H1 (cell line): ENCODE results near the gene RIPOR1. TPM values are rescaled to one million over a fixed set of nuclear protein-coding genes. Genes with fewer than 3 reads are reported as not detected.

ENCODE experiments used
- CTCF ChIA-PET: fragments of 300-600 bp; sonication (Branson Sonifier 250); formaldehyde crosslinking; loops from one replicate; lab custom pipeline; 2021; ENCODE audit not compliant: partially characterized antibody; lab: Charles Lee
- POLR2A ChIA-PET: fragments of 300-600 bp; sonication (Branson Sonifier 250); formaldehyde crosslinking; loops from one replicate; lab custom pipeline; 2021; ENCODE audit warnings: inconsistent platforms; ENCODE audit not compliant: partially characterized antibody; lab: Charles Lee
- DNase-seq, 2 experiments: peaks; one replicate each; pipeline versions ENCODE4 v3.0.0 to v3.0.0-alpha.2; 2010 to 2022; ENCODE audit warnings: low spot score in 2 of 2, low read depth in 1 of 2, mixed read lengths in 1 of 2
- FAIRE-seq: peaks from 2 replicates; lab custom pipeline; 2011; peaks lifted over from hg19 to GRCh38; lab: Jason Lieb, UNC
- H2AFZ ChIP-seq: 2 replicates; pipeline ENCODE4 v1.8.1; 2012; ENCODE audit warnings: low read length, inconsistent platforms
- H2AK5ac ChIP-seq: 2 replicates; pipeline ENCODE4 v1.6.1; 2013; ENCODE audit warnings: low read depth, low read length
- H2BK120ac ChIP-seq: replicated peaks from 2 replicates; pipeline ENCODE3; 2013; ENCODE audit warnings: low read depth, low read length, inconsistent platforms
- H2BK12ac ChIP-seq: 2 replicates; pipeline ENCODE4 v1.6.1; 2013; ENCODE audit warnings: low read depth, low read length
- H2BK15ac ChIP-seq: 2 replicates; pipeline ENCODE4 v1.6.1; 2013; ENCODE audit warnings: low read length
- H2BK20ac ChIP-seq: 2 replicates; pipeline ENCODE4 v1.6.1; 2013; ENCODE audit warnings: low read length
- H2BK5ac ChIP-seq: 2 replicates; pipeline ENCODE4 v1.6.1; 2013; ENCODE audit warnings: low read depth, low read length
- H3K14ac ChIP-seq: 2 replicates; pipeline ENCODE4 v1.6.1; 2013; ENCODE audit warnings: inconsistent platforms; ENCODE audit not compliant: insufficient read length
- H3K18ac ChIP-seq: 2 replicates; pipeline ENCODE4 v1.6.1; 2013; ENCODE audit warnings: low read length; ENCODE audit errors: extremely low read depth
- H3K23ac ChIP-seq: 2 replicates; pipeline ENCODE4 v1.6.1; 2013; ENCODE audit warnings: inconsistent platforms; ENCODE audit not compliant: insufficient read length
- H3K23me2 ChIP-seq: 2 replicates; pipeline ENCODE4 v1.6.1; 2013; ENCODE audit warnings: low read depth, low read length
- H3K27ac ChIP-seq: 2 replicates; pipeline ENCODE4 v1.6.1; 2011; ENCODE audit warnings: low read depth, low read length, inconsistent platforms
- H3K27me3 ChIP-seq, 4 experiments: replicated peaks in 1 of 4; 1 replicate in 1 of 4; 2 replicates in 3 of 4; pipeline versions ENCODE4 v1.6.1 to v1.8.1; 2011 to 2013; ENCODE audit warnings: low read length in 3 of 4, mild to moderate bottlenecking in 3 of 4, inconsistent platforms in 2 of 4, mixed read lengths in 2 of 4, moderate library complexity in 1 of 4; ENCODE audit not compliant: control insufficient read depth in 3 of 4, insufficient read depth in 3 of 4; ENCODE audit errors: extremely low read depth in 1 of 4
- H3K36me3 ChIP-seq, 4 experiments: 2 replicates each; pipeline versions ENCODE4 v1.6.1 to v1.8.1; 2011 to 2013; ENCODE audit warnings: mild to moderate bottlenecking in 4 of 4, low read length in 3 of 4, moderate library complexity in 2 of 4, control low read depth in 1 of 4, inconsistent platforms in 1 of 4; ENCODE audit not compliant: insufficient read depth in 4 of 4, control insufficient read depth in 2 of 4
- H3K4ac ChIP-seq: replicated peaks from 2 replicates; pipeline ENCODE3; 2013; ENCODE audit warnings: low read length, low read depth, mixed read lengths, inconsistent platforms; ENCODE audit not compliant: insufficient read length
- H3K4me1 ChIP-seq, 4 experiments: replicated peaks in 1 of 4; 1 replicate in 1 of 4; 2 replicates in 3 of 4; pipeline versions ENCODE4 v1.6.1 to v1.8.1; 2011 to 2013; ENCODE audit warnings: low read length in 3 of 4, inconsistent platforms in 2 of 4, mixed read lengths in 1 of 4; ENCODE audit not compliant: insufficient read depth in 4 of 4, control insufficient read depth in 3 of 4
- H3K4me2 ChIP-seq, 2 experiments: 2 replicates each; pipeline versions ENCODE4 v1.6.1 to v1.8.1; 2011 to 2013; ENCODE audit warnings: low read depth in 2 of 2, low read length in 2 of 2, control low read depth in 1 of 2, inconsistent platforms in 1 of 2, mild to moderate bottlenecking in 1 of 2; ENCODE audit not compliant: insufficient read depth in 1 of 2
- H3K4me3 ChIP-seq, 4 experiments: fragments of 200-600, 300-600 bp in 1 of 4; sonication (generic), shearing (Covaris generic), sonication (Bioruptor Twin) in 1 of 4; 2 replicates each; pipeline versions ENCODE4 v1.5.1 to v1.8.1; 2011 to 2016; ENCODE audit warnings: low read length in 4 of 4, low read depth in 3 of 4, control low read depth in 2 of 4, inconsistent platforms in 2 of 4, mild to moderate bottlenecking in 2 of 4, mixed read lengths in 1 of 4, moderate library complexity in 1 of 4; ENCODE audit not compliant: insufficient read depth in 2 of 4; ENCODE audit errors: extremely low read depth in 1 of 4
- H3K56ac ChIP-seq: replicated peaks from 2 replicates; pipeline ENCODE3; 2013; ENCODE audit warnings: low read depth, mild to moderate bottlenecking, mixed read lengths, low read length, inconsistent platforms; ENCODE audit not compliant: insufficient read length
- H3K79me1 ChIP-seq: 2 replicates; pipeline ENCODE4 v1.6.1; 2013; ENCODE audit warnings: low read depth, low read length, control low read depth
- H3K79me2 ChIP-seq, 2 experiments: 2 replicates each; pipeline versions ENCODE4 v1.6.1 to v1.8.1; 2012 to 2013; ENCODE audit warnings: low read length in 2 of 2, mild to moderate bottlenecking in 2 of 2, inconsistent platforms in 1 of 2; ENCODE audit not compliant: insufficient read depth in 2 of 2, control insufficient read depth in 1 of 2
- H3K9ac ChIP-seq, 4 experiments: replicated peaks in 1 of 4; 1 replicate in 1 of 4; 2 replicates in 3 of 4; pipeline versions ENCODE4 v1.6.1 to v1.8.1; 2011 to 2013; ENCODE audit warnings: low read depth in 3 of 4, low read length in 3 of 4, control low read depth in 2 of 4, mild to moderate bottlenecking in 2 of 4, moderate library complexity in 2 of 4, inconsistent platforms in 1 of 4; ENCODE audit errors: extremely low read depth in 1 of 4
- H3K9me3 ChIP-seq, 2 experiments: 2 replicates each; pipeline versions ENCODE4 v1.6.1 to v1.8.1; 2012 to 2013; ENCODE audit warnings: mild to moderate bottlenecking in 2 of 2, moderate library complexity in 2 of 2, control low read depth in 1 of 2, inconsistent platforms in 1 of 2, low read depth in 1 of 2, low read length in 1 of 2, mixed read lengths in 1 of 2; ENCODE audit not compliant: insufficient read depth in 2 of 2
- H4K20me1 ChIP-seq, 2 experiments: replicated peaks in 1 of 2; 2 replicates each; pipeline versions ENCODE3 to v1.8.1; 2011 to 2013; ENCODE audit warnings: inconsistent platforms in 2 of 2, low read length in 2 of 2, mild to moderate bottlenecking in 1 of 2; ENCODE audit not compliant: insufficient read depth in 2 of 2, control insufficient read depth in 1 of 2
- H4K5ac ChIP-seq: 2 replicates; pipeline ENCODE4 v1.6.1; 2013; ENCODE audit warnings: low read length, low read depth, mixed read lengths, inconsistent platforms; ENCODE audit not compliant: insufficient read length
- H4K8ac ChIP-seq: 2 replicates; pipeline ENCODE4 v1.8.0; 2013; ENCODE audit warnings: mild to moderate bottlenecking, moderate library complexity, low read length, inconsistent platforms; ENCODE audit not compliant: insufficient read depth; ENCODE audit errors: extremely low read depth
- H4K91ac ChIP-seq: replicated peaks from 2 replicates; pipeline ENCODE3; 2013; ENCODE audit warnings: low read length, mixed read lengths, inconsistent platforms; ENCODE audit not compliant: insufficient read length
- POLR2A ChIP-seq, 2 experiments: IDR thresholded peaks; 1 replicate in 1 of 2; 2 replicates in 1 of 2; pipeline ENCODE4 v1.6.1; 2011; ENCODE audit warnings: low read depth in 2 of 2, low read length in 2 of 2, mild to moderate bottlenecking in 2 of 2; ENCODE audit errors: control extremely low read depth in 1 of 2
- SIRT6 ChIP-seq: IDR thresholded peaks from one replicate; pipeline ENCODE4 v1.7.1; 2012; ENCODE audit warnings: low read length, inconsistent platforms
- SUZ12 ChIP-seq: fragments of 200-600 bp; sonication (generic); IDR thresholded peaks from 2 replicates; pipeline ENCODE4 v1.6.1; 2012; ENCODE audit warnings: mild to moderate bottlenecking, inconsistent platforms, low read length, moderate library complexity, mixed read lengths
- TAF7 ChIP-seq: optimal IDR thresholded peaks from 2 replicates; pipeline ENCODE3; 2011; ENCODE audit warnings: low read depth, mild to moderate bottlenecking, inconsistent platforms, low read length, moderate library complexity, borderline replicate concordance
- WGBS, 2 experiments: shearing (Covaris generic) in 1 of 2; methylation state at CpG; one replicate each; pipeline versions ENCODE4 v1.1.6 to v1.1.7; 2013 to 2015; ENCODE audit warnings: low lambda C conversion rate in 2 of 2, mixed read lengths in 2 of 2, inconsistent platforms in 1 of 2, low coverage in 1 of 2, missing lambda C conversion rate in 1 of 2; ENCODE audit not compliant: insufficient replicate concordance in 2 of 2, insufficient coverage in 1 of 2, insufficient read length in 1 of 2; ENCODE audit errors: extremely low coverage in 1 of 2, missing lambda C conversion rate in 1 of 2; 5-methylcytosine and 5-hydroxymethylcytosine counted together
- polyA plus RNA-seq, 7 experiments: library from polyadenylated mRNA; depleted of rRNA in 3 of 7; stranded (reverse) in 5 of 7; unstranded in 2 of 7; fragments of >200 nt in 5 of 7; fragments of 200-250 nt in 2 of 7; gene quantifications; 1 replicate in 5 of 7; 2 replicates in 1 of 7; 4 replicates in 1 of 7; pipeline versions ENCODE4 v1.2.1 to v1.2.3, GENCODE V29; 2011 to 2013; ENCODE audit warnings: missing spikeins in 2 of 7, mixed read lengths in 2 of 7
- total RNA-seq: library from RNA; stranded (reverse); fragmentation: NEBNext Ultra II Directional; extraction: Animal tissue kit (Norgen Biotek cat#: 25700); gene quantifications from 2 replicates; pipeline ENCODE4 v1.2.1, GENCODE V29; 2021

RIPOR1 gene
- total and polyA plus RNA-seq, 2 of the 8 experiments (the other 6 are each of a cell fraction or from before 2014, with no cell fraction given), result 2.7 to 10.1 TPM

DNA sequence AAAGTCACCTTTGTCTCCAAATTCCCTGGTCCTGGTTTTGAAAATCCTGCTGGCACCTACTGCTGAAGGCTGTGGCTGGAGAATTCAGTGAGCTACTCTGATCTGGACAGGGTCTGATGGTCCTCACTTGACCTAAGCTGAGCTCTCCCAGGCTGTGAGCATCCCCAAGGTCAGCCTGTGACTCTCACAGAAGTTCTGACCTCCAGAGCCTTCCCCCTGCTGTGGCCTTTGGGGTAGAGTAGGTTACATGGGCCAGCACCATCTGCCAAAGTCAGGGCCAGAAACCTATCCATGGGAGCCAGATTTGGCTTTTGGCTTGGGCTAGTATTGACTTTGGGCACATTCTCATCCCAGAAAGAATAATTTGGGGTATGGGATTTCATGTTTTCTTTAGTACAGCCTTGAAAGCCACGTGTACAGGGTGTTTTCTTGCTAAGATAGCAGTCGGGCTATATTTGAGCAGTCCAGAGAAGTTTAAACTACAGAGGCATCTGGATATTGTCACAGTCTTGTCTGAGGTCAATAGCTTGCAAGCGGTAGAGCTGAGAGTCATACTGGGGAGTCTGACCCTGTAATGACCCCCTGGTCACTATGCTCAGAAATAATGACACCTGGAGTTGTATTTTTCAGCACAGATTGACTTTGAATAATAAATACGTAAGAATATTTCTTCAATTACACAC is 39.1 kb upstream of the RIPOR1 start:
- Histone ChIP-seq H2AFZ (no peak overlapping the region), H3K56ac (no peak overlapping the region), H3K18ac (no peak overlapping the region; the same call in 1 of the 2 replicates), H3K23ac (no peak overlapping the region), H4K8ac (no peak overlapping the region), H3K9me3 (peaks cover 5 to 7% of the 10 kb centered on the region in 2 experiments; a peak in 1 of 4 replicates), H2BK5ac (no peak overlapping the region), H2AK5ac (no peak overlapping the region), H3K14ac (no peak overlapping the region), H3K4ac (no peak overlapping the region), H2BK120ac (no peak overlapping the region), H3K79me2 (no peaks in the 10 kb centered on the region), H3K79me1 (no peaks in the 10 kb centered on the region), H3K4me1 (peaks cover 0 to 7% (median 4%) of the 10 kb centered on the region in 4 experiments; a peak in 5 of 7 replicates), H4K91ac (no peak overlapping the region), H4K5ac (no peak overlapping the region)
- WGBS, 2 experiments, result 74% methylated on average over 4 of the region's 4 CpGs; no CpG with 5 or more reads in 1 of the 2 experiments
- FAIRE-seq, result no peak
- CTCF ChIA-PET, result interaction anchor here (1.1 to 21.5 kb wide), 10 partner anchors 7 to 90 kb away, joined by 3 to 335 read pairs (median 7); partner anchors contain the start of genes AGRP and ATP6V0D1
- no peak for TF ChIP-seq SIRT6
- TF ChIP-seq POLR2A (IDR thresholded peaks at IDR 0.05; ENCODE audit: control extremely low read depth in 1 of 2, low read depth in 2 of 2, low read length in 2 of 2), result no peak
- no peak for TF ChIP-seq TAF7
- 0 out of 2 replicates have a peak, but pooled peaks have one; percentile 5 for TF ChIP-seq SUZ12
- TF ChIP-seq, all 59 proteins: peak for 1
- H3K23me2 ChIP-seq, result no peaks in the 10 kb centered on the region
- POLR2A ChIA-PET, result interaction anchor here (0.6 to 1.3 kb wide), 4 partner anchors 9 to 57 kb away, joined by 3 read pairs; partner anchors contain the start of gene ATP6V0D1
- no peak overlapping the region for H2BK15ac ChIP-seq
- H2BK12ac ChIP-seq, result no peak overlapping the region
- H3K27ac ChIP-seq, result no peak overlapping the region
- no peaks in the 10 kb centered on the region; a peak in 1 of 8 replicates for H3K36me3 ChIP-seq
- peak overlapping the region; percentile 35 to 59; a peak in 3 of 4 replicates for H3K4me2 ChIP-seq
- H3K27me3 ChIP-seq, result peaks cover 48 to 76% (median 63%) of the 10 kb centered on the region in 4 experiments
- DNase-seq, result no peak
- H3K4me3 ChIP-seq, result peak overlapping the region in 1 of 4 experiments; percentile 43; a peak in 1 of 8 replicates
- H4K20me1 ChIP-seq, result peaks cover 8 to 10% of the 10 kb centered on the region in 2 experiments
- H2BK20ac ChIP-seq, result no peak overlapping the region
- H3K9ac ChIP-seq, result peak overlapping the region in 1 of 4 experiments; percentile 7; a peak in 2 of 7 replicates
